ENCODE measurements around the gene EXOG.

Gene EXOG

DNA sequence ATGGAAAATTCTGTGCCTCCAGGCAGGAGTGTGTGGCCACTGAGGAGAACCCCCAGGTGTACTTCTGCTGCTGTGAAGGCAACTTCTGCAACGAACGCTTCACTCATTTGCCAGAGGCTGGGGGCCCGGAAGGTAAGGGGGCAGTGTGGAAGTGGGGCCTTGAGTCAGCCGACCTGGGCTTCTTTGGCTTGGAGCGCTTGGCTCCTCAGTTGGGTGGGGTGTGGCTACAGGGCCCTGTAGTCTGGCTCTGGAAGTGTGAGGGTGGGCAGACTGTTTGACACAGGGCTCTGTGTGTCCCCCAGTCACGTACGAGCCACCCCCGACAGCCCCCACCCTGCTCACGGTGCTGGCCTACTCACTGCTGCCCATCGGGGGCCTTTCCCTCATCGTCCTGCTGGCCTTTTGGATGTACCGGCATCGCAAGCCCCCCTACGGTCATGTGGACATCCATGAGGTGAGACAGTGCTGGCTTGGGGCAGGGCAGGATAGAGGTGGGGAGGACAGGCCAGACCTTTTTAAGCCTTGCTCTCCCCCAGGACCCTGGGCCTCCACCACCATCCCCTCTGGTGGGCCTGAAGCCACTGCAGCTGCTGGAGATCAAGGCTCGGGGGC lies 18.2 kb upstream of the EXOG start:
- Histone ChIP-seq H3K27me3 (ENCODE audit: insufficient read depth, low read length) (no peaks in the 10 kb centered on the region), H2AFZ (ENCODE audit: low read depth, low read length) (no peak overlapping the region), H3K9me3 (ENCODE audit: low read length) (peaks cover 2% of the 10 kb centered on the region), H3K4me1 (ENCODE audit: insufficient read depth, low read length) (no peaks in the 10 kb centered on the region), H3K4me3 (ENCODE audit: low read length) (no peak overlapping the region), H3K36me3 (ENCODE audit: insufficient read depth, low read length) (peaks cover 55% of the 10 kb centered on the region)

DNA sequence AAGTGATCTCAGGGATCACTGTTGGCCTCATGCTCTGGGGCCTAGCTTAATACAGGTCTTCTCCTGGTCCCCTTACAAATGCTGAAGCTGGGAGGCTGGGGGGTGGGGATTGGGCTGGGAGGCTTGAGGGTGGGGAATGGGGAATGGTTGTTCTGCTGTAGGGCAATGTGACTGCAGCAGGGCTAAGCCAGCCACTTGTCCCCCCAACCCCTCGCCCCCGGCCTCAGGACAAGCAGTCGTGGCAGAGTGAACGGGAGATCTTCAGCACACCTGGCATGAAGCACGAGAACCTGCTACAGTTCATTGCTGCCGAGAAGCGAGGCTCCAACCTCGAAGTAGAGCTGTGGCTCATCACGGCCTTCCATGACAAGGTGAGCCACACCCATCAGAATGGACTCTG lies 17.2 kb upstream of the EXOG start:
- peaks cover 64% of the 10 kb centered on the region for H3K36me3 ChIP-seq (ENCODE audit: insufficient read depth, low read length)
- no peak overlapping the region for H2AFZ ChIP-seq (ENCODE audit: low read depth, low read length)
- H3K4me3 ChIP-seq (ENCODE audit: low read length), result no peak overlapping the region
- no peaks in the 10 kb centered on the region for H3K4me1 ChIP-seq (ENCODE audit: insufficient read depth, low read length)
- no peaks in the 10 kb centered on the region for H3K9me3 ChIP-seq (ENCODE audit: low read length)
- H3K27me3 ChIP-seq (ENCODE audit: insufficient read depth, low read length), result no peaks in the 10 kb centered on the region

DNA sequence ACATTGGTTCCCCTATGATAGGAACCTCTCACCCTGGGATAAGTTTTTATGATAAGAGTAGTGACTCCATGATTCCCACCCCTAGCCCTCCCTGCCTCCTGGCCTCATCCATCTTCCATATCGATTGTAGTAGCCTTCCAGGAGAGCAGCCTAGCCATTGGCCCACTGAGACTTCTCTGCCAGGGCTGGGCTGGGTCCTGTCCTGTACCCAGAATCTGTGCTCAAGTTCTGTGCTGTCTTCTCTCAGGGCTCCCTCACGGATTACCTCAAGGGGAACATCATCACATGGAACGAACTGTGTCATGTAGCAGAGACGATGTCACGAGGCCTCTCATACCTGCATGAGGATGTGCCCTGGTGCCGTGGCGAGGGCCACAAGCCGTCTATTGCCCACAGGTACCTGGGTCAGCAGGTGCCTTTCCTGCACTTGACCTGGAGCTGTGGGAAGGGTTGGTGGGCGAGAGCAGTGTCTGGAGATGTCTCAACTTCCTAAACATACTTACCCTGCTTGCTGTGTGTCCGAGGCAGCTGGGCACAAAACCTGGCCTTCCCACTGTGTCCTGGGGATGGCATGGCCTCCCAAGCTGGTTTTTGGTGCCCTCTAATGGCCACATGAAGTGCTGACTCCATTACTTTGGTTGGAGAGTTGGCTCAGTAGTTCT lies 16.6 kb upstream of the EXOG start:
- Histone ChIP-seq H3K9me3 (ENCODE audit: low read length) (no peaks in the 10 kb centered on the region), H2AFZ (ENCODE audit: low read depth, low read length) (no peak overlapping the region), H3K4me3 (ENCODE audit: low read length) (no peak overlapping the region), H3K4me1 (ENCODE audit: insufficient read depth, low read length) (no peaks in the 10 kb centered on the region), H3K27me3 (ENCODE audit: insufficient read depth, low read length) (no peaks in the 10 kb centered on the region), H3K36me3 (ENCODE audit: insufficient read depth, low read length) (peaks cover 69% of the 10 kb centered on the region)

DNA sequence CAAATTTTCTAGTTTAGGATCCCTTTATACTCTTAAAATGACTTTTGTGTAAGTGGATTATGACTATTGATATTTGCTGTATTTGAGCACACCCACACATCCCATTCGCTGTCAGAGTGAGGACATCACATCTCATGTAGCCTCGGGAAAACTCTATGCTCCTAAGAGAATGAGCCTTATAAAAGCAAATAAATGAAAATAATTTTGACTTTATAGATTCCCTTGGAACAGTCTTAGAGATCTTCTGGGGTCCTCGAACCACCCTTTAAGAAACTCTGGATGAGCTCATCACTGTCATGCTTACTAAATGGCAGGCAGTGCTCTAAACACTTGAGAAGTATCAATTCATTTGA lies 16.1 kb upstream of the EXOG start:
- Histone ChIP-seq H3K36me3 (ENCODE audit: insufficient read depth, low read length) (peaks cover 74% of the 10 kb centered on the region), H2AFZ (ENCODE audit: low read depth, low read length) (no peak overlapping the region), H3K9me3 (ENCODE audit: low read length) (no peaks in the 10 kb centered on the region), H3K4me3 (ENCODE audit: low read length) (no peak overlapping the region), H3K27me3 (ENCODE audit: insufficient read depth, low read length) (no peaks in the 10 kb centered on the region), H3K4me1 (ENCODE audit: insufficient read depth, low read length) (no peaks in the 10 kb centered on the region)

DNA sequence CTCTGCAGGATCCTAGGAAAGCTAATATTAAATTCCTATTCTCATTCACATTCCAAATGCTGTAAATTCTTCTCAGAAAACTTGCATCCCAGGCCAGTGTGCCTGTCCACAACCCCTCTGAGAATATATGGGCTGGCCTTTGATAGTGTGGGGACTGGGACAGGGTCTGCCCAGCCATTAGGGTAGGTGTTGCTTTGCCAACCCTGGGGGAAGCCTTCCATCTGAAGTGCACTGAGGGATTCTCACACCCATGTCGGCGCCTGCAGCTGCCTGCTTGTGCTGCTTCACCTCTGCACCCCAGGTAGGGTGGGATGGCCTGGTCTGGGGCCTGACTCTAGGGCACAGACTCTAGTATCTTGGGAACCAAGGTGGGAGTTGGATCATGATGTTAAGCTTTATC lies 15.2 kb upstream of the EXOG start:
- H3K36me3 ChIP-seq (ENCODE audit: insufficient read depth, low read length), result peaks cover 79% of the 10 kb centered on the region
- no peak overlapping the region for H3K4me3 ChIP-seq (ENCODE audit: low read length)
- no peaks in the 10 kb centered on the region for H3K4me1 ChIP-seq (ENCODE audit: insufficient read depth, low read length)

DNA sequence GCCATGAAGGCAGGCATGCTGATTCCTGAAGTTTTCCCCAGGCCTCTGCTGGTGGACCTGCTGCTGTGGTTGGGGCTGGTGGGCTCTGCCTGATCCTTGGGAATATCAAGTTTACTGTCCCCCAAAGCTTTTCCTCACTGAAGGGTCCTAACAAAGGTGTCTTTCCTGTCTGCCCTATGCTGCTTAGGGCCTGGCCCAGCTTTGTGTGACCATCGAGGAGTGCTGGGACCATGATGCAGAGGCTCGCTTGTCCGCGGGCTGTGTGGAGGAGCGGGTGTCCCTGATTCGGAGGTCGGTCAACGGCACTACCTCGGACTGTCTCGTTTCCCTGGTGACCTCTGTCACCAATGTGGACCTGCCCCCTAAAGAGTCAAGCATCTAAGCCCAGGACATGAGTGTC lies 13.2 kb upstream of the EXOG start:
- H2AFZ ChIP-seq (ENCODE audit: low read depth, low read length), result no peak overlapping the region
- no peaks in the 10 kb centered on the region for H3K9me3 ChIP-seq (ENCODE audit: low read length)
- no peaks in the 10 kb centered on the region for H3K27me3 ChIP-seq (ENCODE audit: insufficient read depth, low read length)
- no peaks in the 10 kb centered on the region for H3K4me1 ChIP-seq (ENCODE audit: insufficient read depth, low read length)
- peaks cover 88% of the 10 kb centered on the region for H3K36me3 ChIP-seq (ENCODE audit: insufficient read depth, low read length)
- no peak overlapping the region for H3K4me3 ChIP-seq (ENCODE audit: low read length)

More for the DNA sequence above, 15.2 kb upstream of the EXOG start:
- no peaks in the 10 kb centered on the region for H3K9me3 ChIP-seq (ENCODE audit: low read length)
- H3K27me3 ChIP-seq (ENCODE audit: insufficient read depth, low read length), result no peaks in the 10 kb centered on the region
- no peak overlapping the region for H2AFZ ChIP-seq (ENCODE audit: low read depth, low read length)

DNA sequence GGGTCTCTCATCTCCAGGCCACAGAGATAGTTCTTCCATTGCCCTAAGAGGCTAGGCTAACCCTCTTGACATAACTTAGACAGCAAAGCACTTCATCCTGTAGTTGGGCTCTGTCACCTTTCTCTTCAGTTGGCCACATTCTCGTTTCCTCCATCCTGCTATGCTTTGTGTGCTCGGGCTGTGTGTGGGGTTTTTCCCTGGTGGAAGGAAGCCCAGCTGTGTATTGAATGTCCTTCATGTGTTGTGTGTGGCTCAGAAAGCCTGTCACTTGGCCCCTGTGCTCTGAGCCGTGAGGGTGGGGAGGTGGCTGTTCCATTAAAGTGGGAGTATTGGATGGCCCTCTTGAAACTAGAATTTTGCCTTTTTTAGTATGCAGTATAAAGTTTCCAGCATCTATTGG lies 8.8 kb upstream of the EXOG start:
- no peaks in the 10 kb centered on the region for H3K27me3 ChIP-seq (ENCODE audit: insufficient read depth, low read length)
- no peaks in the 10 kb centered on the region for H3K9me3 ChIP-seq (ENCODE audit: low read length)
- peaks cover 60% of the 10 kb centered on the region for H3K36me3 ChIP-seq (ENCODE audit: insufficient read depth, low read length)
- H2AFZ ChIP-seq (ENCODE audit: low read depth, low read length), result no peak overlapping the region
- H3K4me1 ChIP-seq (ENCODE audit: insufficient read depth, low read length), result peaks cover 8% of the 10 kb centered on the region
- H3K4me3 ChIP-seq (ENCODE audit: low read length), result no peak overlapping the region

DNA sequence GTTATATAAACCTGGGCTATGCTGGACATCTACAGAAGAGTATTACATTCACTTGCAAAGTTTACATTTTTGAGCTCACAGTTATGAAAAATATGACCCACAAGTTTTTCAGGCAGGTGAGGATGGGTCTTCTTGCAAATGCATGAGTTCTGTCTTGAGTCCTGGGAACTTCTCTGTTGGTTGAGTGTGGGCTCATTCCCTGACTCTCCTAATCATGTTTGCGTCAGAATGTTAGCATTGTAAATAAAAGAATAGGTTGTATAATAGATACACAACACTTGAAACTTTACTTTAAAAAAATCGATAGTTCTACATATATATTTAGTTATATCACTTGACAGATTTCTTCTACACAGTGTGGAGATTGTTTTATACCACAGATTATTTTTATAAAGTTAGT lies 7.2 kb upstream of the EXOG start:
- Histone ChIP-seq H3K36me3 (ENCODE audit: insufficient read depth, low read length) (peaks cover 48% of the 10 kb centered on the region), H3K4me3 (ENCODE audit: low read length) (no peak overlapping the region), H3K4me1 (ENCODE audit: insufficient read depth, low read length) (peaks cover 8% of the 10 kb centered on the region), H3K27me3 (ENCODE audit: insufficient read depth, low read length) (no peaks in the 10 kb centered on the region), H3K9me3 (ENCODE audit: low read length) (no peaks in the 10 kb centered on the region), H2AFZ (ENCODE audit: low read depth, low read length) (no peak overlapping the region)

DNA sequence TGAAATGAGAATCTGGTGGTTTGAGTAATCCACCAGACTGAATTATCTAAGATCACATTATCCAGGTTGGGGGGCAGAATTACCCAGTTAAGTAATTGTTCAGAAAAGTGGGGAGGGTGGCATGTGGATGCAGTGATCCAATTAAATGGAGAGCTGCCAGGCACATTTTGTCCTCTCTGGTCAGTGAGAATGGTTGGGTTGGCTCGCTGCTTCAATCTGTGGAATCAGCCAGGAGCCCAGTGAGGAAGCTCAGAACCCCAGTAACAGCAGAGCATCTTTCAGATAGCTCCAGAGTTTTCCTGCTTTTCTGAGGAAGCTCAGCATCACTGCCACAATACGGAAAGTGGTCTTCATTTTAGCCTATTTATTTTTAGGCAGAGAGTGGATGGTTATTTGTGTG lies 6.4 kb upstream of the EXOG start:
- Histone ChIP-seq H3K27me3 (ENCODE audit: insufficient read depth, low read length) (no peaks in the 10 kb centered on the region), H3K36me3 (ENCODE audit: insufficient read depth, low read length) (peaks cover 42% of the 10 kb centered on the region), H2AFZ (ENCODE audit: low read depth, low read length) (no peak overlapping the region), H3K9me3 (ENCODE audit: low read length) (no peaks in the 10 kb centered on the region), H3K4me3 (ENCODE audit: low read length) (no peak overlapping the region), H3K4me1 (ENCODE audit: insufficient read depth, low read length) (peaks cover 8% of the 10 kb centered on the region)

DNA sequence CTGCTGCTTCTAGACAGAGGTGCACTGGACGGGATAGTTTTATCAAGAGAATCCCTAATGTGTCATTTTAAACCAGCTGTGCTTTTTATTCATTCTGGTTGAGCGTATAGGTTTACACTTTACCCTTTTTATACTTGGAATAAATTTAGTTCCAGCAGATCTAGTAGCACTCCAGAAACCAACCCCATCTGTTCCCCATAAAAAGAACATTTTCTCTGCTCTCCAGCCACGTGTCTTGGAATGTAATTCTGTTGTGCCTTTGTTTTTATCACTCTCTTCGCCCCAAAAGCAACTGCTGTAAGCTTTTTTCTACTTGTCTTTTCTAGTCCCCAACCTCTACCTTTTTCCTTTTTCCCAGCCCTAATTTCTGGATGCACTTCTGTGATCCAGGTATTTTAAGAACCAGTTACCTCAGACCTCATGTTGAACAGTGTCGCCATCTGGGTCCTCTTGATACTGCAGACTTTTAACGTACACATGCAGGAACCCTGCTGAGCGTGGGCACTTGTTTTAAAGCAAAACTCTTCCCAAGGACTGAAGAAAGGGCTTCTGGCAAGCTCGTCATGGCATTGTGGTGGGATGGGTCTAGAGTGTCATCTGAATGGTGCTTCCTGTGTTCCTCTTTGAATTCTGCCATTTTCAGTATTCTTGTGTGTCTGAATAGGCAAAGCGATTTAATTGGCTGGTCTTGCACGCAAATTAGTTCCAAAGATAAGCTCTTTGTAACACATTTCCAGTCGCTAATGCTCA lies 5.7 kb upstream of the EXOG start:
- Histone ChIP-seq H3K9me3 (ENCODE audit: low read length) (no peaks in the 10 kb centered on the region), H3K4me3 (ENCODE audit: low read length) (no peak overlapping the region), H3K27me3 (ENCODE audit: insufficient read depth, low read length) (no peaks in the 10 kb centered on the region), H3K4me1 (ENCODE audit: insufficient read depth, low read length) (peaks cover 8% of the 10 kb centered on the region), H3K36me3 (ENCODE audit: insufficient read depth, low read length) (peaks cover 36% of the 10 kb centered on the region), H2AFZ (ENCODE audit: low read depth, low read length) (no peak overlapping the region)

DNA sequence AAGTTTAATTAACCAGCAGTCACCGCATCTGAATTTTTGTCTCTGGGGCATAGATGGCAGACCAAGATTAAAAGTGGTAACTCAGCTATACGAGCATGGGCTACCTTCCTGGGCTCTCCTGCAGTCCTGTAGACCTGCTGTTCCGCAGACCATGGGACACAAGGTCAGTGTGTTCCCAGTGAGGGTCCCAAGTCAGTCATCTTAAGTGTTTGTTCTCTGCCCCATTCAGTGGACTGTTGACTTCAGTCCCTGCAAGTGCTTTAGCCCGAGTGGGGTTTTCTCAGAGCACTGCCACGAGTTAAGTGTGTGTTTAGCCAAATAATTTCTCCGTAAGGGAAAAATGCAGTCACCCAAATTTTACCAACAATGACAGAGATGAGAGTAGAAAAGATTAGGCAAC lies 4.9 kb upstream of the EXOG start:
- H3K4me1 ChIP-seq (ENCODE audit: insufficient read depth, low read length), result peaks cover 8% of the 10 kb centered on the region
- no peaks in the 10 kb centered on the region for H3K27me3 ChIP-seq (ENCODE audit: insufficient read depth, low read length)
- H2AFZ ChIP-seq (ENCODE audit: low read depth, low read length), result no peak overlapping the region
- H3K9me3 ChIP-seq (ENCODE audit: low read length), result no peaks in the 10 kb centered on the region
- H3K4me3 ChIP-seq (ENCODE audit: low read length), result no peak overlapping the region
- H3K36me3 ChIP-seq (ENCODE audit: insufficient read depth, low read length), result peaks cover 31% of the 10 kb centered on the region

DNA sequence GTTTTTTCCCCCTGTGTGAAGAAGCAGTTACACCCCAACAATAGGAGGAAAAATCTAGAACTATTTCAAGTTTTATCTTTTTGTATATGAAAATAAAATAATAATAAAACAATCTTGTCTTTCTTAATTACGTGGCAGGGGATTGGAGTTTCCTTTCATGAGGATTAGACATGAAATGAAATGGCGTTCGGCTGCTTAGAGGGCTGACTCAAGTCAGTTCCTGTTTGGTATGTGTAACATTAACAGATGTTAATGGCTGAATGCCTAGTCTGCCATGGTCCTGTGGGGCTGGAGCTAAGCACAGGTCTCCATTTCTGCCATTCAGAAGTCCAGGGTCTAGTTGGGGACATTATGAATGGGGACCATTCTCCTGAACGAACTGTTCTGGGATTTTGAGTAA lies 3.1 kb upstream of the EXOG start:
- Histone ChIP-seq H3K4me1 (ENCODE audit: insufficient read depth, low read length) (peaks cover 16% of the 10 kb centered on the region), H3K9me3 (ENCODE audit: low read length) (no peaks in the 10 kb centered on the region), H3K36me3 (ENCODE audit: insufficient read depth, low read length) (peaks cover 21% of the 10 kb centered on the region), H2AFZ (ENCODE audit: low read depth, low read length) (no peak overlapping the region), H3K4me3 (ENCODE audit: low read length) (no peak overlapping the region), H3K27me3 (ENCODE audit: insufficient read depth, low read length) (no peaks in the 10 kb centered on the region)

DNA sequence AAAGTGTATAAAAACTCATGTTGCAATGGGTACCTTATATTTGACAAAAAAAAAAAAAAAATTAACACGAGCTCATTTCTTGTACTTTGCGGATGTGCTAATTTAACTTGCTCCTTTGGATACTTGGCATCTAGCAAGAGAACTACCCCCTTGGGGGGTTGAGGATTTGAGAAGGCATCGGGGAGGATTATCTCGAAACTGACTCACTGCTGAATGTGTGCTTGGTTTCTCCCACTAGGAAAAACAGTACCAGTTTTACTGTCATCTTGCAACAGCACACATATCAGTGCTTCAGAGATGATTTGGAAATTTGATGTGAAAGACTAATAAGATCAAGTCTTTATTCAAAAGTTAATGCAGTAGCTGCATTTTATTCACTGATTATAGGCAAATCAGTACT lies 891 bp downstream of the EXOG start:
- H2AFZ ChIP-seq (ENCODE audit: low read depth, low read length), result peak overlapping the region; percentile 73
- H3K36me3 ChIP-seq (ENCODE audit: insufficient read depth, low read length), result peaks cover 24% of the 10 kb centered on the region
- H3K27me3 ChIP-seq (ENCODE audit: insufficient read depth, low read length), result no peaks in the 10 kb centered on the region
- peak overlapping the region; percentile 85 for H3K4me3 ChIP-seq (ENCODE audit: low read length)
- H3K9me3 ChIP-seq (ENCODE audit: low read length), result no peaks in the 10 kb centered on the region
- peaks cover 8% of the 10 kb centered on the region for H3K4me1 ChIP-seq (ENCODE audit: insufficient read depth, low read length)
